Ascending aorta (tissue), 2 donors: ENCODE measurements around the gene SKI. TPM values are rescaled to one million over a fixed set of nuclear protein-coding genes. Genes with fewer than 3 reads are reported as not detected.
A peak's percentile ranks its signal among the peaks of the same experiment; 100 is the strongest.

Experiments
- DNase-seq, 2 donors: peaks; one replicate each; pipeline ENCODE4 v3.0.0-alpha.2; 2019; ENCODE audit warnings: low spot score in 2 of 2
- H3K27ac ChIP-seq, 2 donors: fragments of 200-600 bp; sonication (generic); one replicate each; pipeline ENCODE4 v1.5.1; 2016 to 2017; ENCODE audit warnings: mild to moderate bottlenecking in 1 of 2
- H3K27me3 ChIP-seq: fragments of 200-600 bp; sonication (generic); one replicate; pipeline ENCODE4 v1.5.1; 2017
- H3K36me3 ChIP-seq, 2 donors: fragments of 200-600 bp; sonication (generic); one replicate each; pipeline ENCODE4 v1.5.1; 2016
- H3K4me1 ChIP-seq, 2 donors: fragments of 200-600 bp; sonication (generic); one replicate each; pipeline ENCODE4 v1.5.1; 2016 to 2017; ENCODE audit warnings: mild to moderate bottlenecking in 1 of 2
- H3K4me3 ChIP-seq, 2 donors: fragments of 200-600 bp; sonication (generic); one replicate each; pipeline ENCODE4 v1.5.1; 2016 to 2017; ENCODE audit warnings: mild to moderate bottlenecking in 1 of 2
- H3K9me3 ChIP-seq, 2 donors: fragments of 200-600 bp; sonication (generic); one replicate each; pipeline ENCODE4 v1.5.1; 2016
- CTCF ChIP-seq, 3 experiments: fragments of 200-600 bp in 2 of 3; fragments of 450-650 bp in 1 of 3; sonication (generic) in 2 of 3; IDR thresholded peaks; one replicate each; pipeline ENCODE4 v1.5.1; 2016 to 2019; ENCODE audit warnings: antibody characterized with exemption in 3 of 3, mild to moderate bottlenecking in 1 of 3, moderate library complexity in 1 of 3
- intact Hi-C: fragments of 100-400 bp; cut with DNase I; formaldehyde crosslinking; loops from one replicate; pipeline ENCODE4 v1.15.1; 2023
- total RNA-seq: library from RNA; depleted of rRNA; stranded (reverse); fragments of >200 nt; gene quantifications from one replicate; pipeline ENCODE4 v1.1.0, GENCODE V29; 2016

The SKI gene
- total RNA-seq, 1 donor from 2014 or later, result 139 TPM

GRCh38 chr1:2350501-2350900, 122.4 kb downstream of the SKI start:
- Histone ChIP-seq H3K36me3 (no peaks in the 10 kb centered on the region), H3K27ac (no peak overlapping the region), H3K4me3 (no peak overlapping the region), H3K27me3 (no peaks in the 10 kb centered on the region), H3K9me3 (no peaks in the 10 kb centered on the region), H3K4me1 (peaks cover 7 to 21% of the 10 kb centered on the region in 2 donors)
- TF ChIP-seq CTCF (IDR thresholded peaks at IDR 0.05), result no peak
- DNase-seq, result no peak
- intact Hi-C loops, result no loop called here

GRCh38 chr1:2350911-2351655, 123.0 kb downstream of the SKI start:
- H3K4me1 ChIP-seq, result peaks cover 7 to 26% of the 10 kb centered on the region in 2 donors

GRCh38 chr1:2351723-2352122, 123.6 kb downstream of the SKI start:
- intact Hi-C loops, result no loop called here
- Histone ChIP-seq H3K27ac (no peak overlapping the region), H3K4me1 (peaks cover 7 to 26% of the 10 kb centered on the region in 2 donors), H3K9me3 (no peaks in the 10 kb centered on the region), H3K36me3 (no peaks in the 10 kb centered on the region), H3K27me3 (no peaks in the 10 kb centered on the region), H3K4me3 (no peak overlapping the region)
- TF ChIP-seq CTCF (IDR thresholded peaks at IDR 0.05), result no peak
- no peak for DNase-seq

More at GRCh38 chr1:2350911-2351655, 123.0 kb downstream of the SKI start:
- no peak overlapping the region for H3K4me3 ChIP-seq
- H3K27ac ChIP-seq, result no peak overlapping the region
- H3K36me3 ChIP-seq, result no peaks in the 10 kb centered on the region
- TF ChIP-seq CTCF (IDR thresholded peaks at IDR 0.05), result no peak
- H3K9me3 ChIP-seq, result no peaks in the 10 kb centered on the region
- intact Hi-C loops, result no loop called here
- peak in 1 of 2 donors; percentile 61 for DNase-seq
- no peaks in the 10 kb centered on the region for H3K27me3 ChIP-seq

GRCh38 chr1:2352341-2352896, 124.3 kb downstream of the SKI start:
- DNase-seq, result no peak
- no peaks in the 10 kb centered on the region for H3K36me3 ChIP-seq
- H3K27me3 ChIP-seq, result no peaks in the 10 kb centered on the region
- peak overlapping the region in 1 of 2 donors; percentile 21 for H3K4me3 ChIP-seq
- H3K9me3 ChIP-seq, result no peaks in the 10 kb centered on the region
- intact Hi-C loops, result no loop called here
- peak overlapping the region in 1 of 2 donors; percentile 82 for H3K27ac ChIP-seq
- peaks cover 7 to 26% of the 10 kb centered on the region in 2 donors for H3K4me1 ChIP-seq
- TF ChIP-seq CTCF (IDR thresholded peaks at IDR 0.05), result no peak

- no peaks in the 10 kb centered on the region for H3K27me3 ChIP-seq
- H3K4me1 ChIP-seq, result peaks cover 7 to 26% of the 10 kb centered on the region in 2 donors
- peak overlapping the region; percentile 82 for H3K27ac ChIP-seq
- intact Hi-C loops, result no loop called here
- no peaks in the 10 kb centered on the region for H3K9me3 ChIP-seq
- peak in 1 of 2 donors; percentile 62 for DNase-seq
- no peaks in the 10 kb centered on the region for H3K36me3 ChIP-seq
- peak overlapping the region in 1 of 2 donors; percentile 21 for H3K4me3 ChIP-seq
- TF ChIP-seq CTCF (IDR thresholded peaks at IDR 0.05), result no peak
These were observed 124.9 kb downstream of the SKI start for GRCh38 chr1:2352897-2353550.
